DMS153 (cell line): Measurements from ENCODE around the gene MRPS23.
A peak's percentile ranks its signal among the peaks of the same experiment; 100 is the strongest.

Source experiments
- DNase-seq: peaks from one replicate; lab custom pipeline; 2025; lab: John Stamatoyannopoulos, UW

MRPS23 gene

GRCh38 chr17:57879437-57880085, 29.7 kb upstream of the MRPS23 start:
- DNase-seq, result no peak

DNA sequence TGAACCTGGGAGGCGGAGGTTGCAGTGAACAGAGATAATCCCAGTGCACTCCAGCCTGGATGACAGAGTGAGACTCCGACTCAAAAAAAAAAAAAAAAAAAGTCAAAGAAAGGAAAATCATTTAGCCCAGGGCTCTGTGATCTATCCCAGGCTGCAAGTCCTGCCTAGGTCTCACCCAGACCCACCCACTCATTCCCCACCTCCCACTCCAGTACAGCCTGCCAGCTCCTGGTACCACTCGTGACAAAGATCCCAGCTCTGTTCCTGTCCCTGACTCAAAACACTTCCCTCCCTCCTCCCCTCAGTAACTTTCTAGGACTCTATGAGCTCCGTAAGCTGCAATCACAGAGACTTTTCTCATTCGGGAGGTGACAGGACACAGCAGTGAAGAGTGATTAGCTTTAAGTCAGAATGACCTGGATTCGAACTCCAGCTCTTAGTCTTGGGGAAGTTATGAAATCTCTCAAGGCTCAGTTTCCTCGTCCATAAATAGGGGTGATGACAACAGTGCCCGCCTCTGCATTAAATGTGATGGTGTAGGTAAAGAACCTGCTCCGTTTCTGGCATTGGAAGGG, 28.0 kb upstream of the MRPS23 start:
- no peak for DNase-seq

DNA sequence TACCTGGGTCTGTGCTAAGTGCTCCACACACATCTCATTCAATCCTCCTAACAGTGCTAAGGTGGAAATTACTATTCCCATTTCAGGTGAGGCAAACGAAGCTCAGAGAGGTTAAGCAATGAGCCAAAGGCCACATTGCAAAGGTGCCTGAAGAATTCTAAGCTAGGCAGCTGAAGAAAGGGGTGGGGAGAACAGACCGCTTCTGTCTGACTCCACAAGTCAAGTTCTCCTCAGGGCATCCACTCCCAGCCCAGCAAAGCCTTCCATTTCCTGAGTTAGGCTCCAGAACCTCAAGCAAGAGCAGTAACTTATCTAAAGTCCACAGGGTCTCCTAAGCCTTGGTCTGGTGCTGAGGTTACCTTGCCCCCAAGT, 27.0 kb upstream of the MRPS23 start:
- DNase-seq, result no peak

DNA sequence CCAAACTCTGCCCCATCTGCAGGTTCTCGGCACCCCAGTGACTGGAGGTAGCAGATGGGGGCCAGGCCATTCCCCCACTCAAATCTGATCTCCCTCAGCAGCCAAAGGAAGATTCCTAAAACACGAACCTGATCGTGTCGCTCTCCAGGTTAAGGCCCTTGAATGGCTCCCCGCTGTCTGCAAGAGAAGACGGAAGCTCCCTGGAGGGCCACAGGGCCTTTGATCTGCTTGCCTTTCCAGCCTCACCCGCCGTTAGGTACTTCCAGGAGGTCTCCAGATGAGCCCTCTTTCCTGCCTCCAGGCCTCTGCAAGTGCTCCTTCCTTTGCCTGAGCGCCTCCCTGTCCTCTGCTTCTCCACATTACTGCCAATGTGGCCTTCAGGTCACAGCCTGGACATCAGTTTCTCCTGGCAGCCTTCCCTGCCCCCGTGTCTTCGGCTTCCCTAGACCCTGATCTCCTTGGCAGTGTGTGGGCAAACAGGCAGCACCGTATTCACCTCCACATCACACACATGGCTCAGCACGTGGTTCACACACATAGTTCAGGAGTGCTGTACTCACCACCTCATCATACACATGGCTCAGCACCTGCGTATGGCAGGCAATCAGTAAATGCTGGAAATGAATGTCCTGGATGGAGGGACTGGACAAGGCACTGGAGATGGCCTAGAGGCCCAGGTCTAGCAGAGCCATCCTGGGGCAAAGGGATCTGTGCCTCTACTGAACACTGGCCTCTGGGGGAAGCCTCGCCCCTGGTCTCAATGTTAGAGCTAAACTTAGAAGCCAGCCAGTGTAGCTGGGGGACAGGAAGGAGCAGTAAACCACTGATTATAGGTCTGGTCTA, 26.4 kb upstream of the MRPS23 start:
- no peak for DNase-seq

GRCh38 chr17:57875290-57876022, 25.6 kb upstream of the MRPS23 start:
- no peak for DNase-seq

DNA sequence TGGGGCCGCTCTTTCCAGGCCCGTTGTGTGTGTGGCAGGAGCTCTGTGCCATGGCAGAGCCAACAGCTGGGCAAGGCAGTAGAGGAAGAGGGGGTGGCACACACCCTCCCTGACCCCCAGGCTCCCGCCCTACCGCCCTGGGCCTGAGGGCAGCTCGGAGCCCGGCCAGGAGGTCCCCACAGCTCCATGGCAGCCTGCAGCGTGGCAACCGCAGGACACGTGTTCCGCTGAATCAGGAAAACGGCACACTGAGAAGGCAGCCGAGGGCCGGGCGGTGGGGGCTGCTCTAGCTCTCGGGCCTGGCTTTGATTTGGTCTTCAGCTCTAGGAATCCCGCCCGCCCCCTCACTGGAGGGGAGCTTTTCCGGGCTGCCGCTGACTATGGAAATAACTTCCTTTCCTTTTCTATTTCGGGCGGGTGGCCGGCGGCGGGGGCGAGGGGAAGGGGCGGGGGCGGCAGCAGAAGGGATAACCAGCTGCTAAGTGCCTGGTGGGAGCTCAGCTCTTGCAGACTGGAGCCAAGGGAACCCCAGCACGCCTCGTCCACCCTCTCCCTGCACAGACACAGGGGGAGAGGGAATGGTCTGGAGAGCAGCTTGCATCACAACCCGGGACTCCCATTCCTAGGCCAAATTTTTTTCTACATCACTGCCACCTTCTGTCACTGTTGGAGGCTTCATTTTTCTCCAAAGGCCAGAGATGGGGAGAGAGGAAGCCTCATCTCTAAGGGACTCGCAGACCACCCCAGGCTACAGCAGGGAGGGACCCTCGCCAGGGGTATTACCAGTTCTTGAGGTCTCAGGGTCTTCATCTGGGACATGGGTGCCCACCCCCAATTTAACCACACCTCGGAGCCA, 24.8 kb upstream of the MRPS23 start:
- DNase-seq, result no peak

DNA sequence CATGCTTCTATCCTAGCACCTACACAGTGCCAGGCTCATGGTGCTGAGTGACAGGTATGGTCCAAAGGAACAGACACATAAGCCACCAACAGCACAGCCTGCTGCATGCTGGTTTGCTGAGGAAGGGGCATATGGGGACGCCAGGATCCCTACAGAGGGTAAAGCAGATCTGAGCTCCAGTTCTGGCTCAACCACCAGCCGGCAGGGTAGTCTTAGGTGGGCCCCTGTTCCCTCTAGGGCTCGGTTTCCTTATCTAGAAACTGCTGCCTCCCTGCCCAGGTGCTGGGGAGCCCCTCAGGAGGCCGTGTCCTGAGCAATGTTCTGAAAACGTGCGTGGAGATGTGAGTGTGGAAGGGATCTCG, 24.2 kb upstream of the MRPS23 start:
- DNase-seq, result no peak

GRCh38 chr17:57873261-57874057, 23.6 kb upstream of the MRPS23 start:
- no peak for DNase-seq

- no peak for DNase-seq
These were observed 22.7 kb upstream of the MRPS23 start for GRCh38 chr17:57872536-57872935.

GRCh38 chr17:57871863-57872262, 22.0 kb upstream of the MRPS23 start:
- DNase-seq, result no peak

DNA sequence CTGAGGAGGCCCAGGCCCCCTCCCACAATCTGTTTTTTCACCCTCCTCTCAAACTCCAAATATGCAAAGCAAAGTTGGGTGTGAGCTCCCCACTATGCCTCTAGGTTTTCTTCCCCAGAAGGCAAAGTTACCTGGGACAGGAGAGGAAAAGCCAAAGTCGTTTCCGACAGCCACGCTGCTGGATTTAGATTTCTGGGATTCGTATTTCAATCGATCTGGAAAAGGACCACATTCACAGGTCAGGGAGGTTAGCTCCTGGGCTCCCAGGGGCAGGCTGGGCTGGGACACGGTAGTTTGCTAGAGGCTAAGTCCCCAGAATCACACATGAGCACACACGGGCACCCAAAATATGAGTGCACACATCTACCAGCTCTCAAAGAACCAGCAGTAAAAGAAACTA, 21.3 kb upstream of the MRPS23 start:
- no peak for DNase-seq

DNA sequence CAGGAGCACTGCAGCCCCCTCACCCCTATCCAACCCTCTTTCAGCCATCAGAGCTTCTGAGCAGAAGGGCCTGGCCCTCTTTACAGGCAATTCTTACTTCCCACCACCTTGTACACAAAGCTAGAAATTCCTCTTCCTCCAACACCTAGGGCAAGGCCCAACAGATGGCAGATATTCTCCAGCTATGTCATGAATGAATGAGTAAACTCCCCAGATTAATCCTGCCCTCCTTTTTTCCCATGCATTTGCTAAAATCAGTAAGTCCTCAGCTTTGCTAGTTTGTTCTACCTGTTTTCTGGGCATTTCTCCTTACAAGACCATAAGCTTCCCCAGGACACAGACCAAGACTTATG, 20.4 kb upstream of the MRPS23 start:
- DNase-seq, result no peak

DNA sequence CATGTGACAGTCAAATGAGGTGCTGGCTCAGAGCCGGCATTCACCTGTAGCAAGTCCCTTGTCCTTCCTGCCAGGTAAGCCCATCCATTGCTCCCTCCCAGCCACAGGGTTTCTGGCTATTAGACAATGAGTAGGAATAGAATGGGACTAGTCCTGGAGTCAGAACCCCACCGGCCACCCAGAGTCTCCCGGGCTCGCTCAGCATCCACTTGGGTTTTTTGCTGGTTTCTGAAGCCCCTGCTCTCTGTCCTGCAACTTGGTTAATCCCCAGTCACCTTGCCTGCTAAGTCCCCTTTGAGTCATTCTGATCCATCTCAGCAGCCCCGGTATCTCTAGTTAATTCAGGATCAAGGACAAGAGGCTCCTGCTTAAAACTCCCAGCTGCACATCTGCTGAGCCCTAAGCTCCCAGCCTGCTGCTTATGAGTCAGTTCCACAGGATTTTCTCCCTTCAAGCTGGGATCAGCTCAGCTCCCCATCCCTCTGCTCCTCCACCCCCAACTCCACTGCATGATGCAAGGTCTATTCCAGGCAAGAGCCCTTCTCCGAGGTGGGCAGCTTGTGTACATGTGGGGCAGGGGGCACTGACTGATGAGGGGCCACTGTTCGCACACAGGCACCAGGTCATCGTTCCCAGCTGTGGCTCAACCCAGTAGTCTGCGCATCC, 19.9 kb upstream of the MRPS23 start:
- no peak for DNase-seq

DNA sequence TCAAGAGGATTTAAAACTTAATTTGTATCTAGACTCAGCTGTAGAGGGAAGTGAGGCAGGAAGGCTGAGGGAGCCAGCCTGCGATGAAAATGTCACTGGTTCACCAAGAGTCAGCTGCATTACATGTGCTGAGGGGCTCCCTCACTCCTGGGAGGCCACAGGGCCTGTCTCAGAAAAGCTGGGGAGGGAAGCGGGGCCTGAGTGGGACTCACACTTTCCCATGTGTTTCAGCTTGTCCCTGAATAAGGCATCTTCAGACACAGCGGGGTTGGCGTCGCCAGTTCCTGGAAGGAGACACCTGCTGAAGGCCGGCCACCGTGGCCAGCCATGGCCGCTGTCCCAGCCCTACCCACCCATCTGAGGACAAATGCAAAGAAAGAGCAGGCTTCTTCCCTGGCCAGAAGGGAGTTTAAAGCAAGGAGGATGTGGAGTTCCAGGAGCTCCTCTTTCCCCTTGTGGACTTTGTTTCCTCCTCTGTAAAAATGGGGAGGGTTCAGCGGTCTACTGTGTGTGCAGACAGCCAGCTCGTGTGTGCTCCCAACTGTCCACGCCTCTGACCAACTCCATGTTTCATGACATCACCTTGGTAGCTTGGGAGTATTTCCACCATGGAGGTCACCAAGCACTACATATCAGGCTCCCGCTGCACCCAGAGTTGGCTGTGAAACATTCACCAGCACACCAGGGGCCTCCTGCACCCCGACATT, 19.2 kb upstream of the MRPS23 start:
- DNase-seq, result no peak

DNA sequence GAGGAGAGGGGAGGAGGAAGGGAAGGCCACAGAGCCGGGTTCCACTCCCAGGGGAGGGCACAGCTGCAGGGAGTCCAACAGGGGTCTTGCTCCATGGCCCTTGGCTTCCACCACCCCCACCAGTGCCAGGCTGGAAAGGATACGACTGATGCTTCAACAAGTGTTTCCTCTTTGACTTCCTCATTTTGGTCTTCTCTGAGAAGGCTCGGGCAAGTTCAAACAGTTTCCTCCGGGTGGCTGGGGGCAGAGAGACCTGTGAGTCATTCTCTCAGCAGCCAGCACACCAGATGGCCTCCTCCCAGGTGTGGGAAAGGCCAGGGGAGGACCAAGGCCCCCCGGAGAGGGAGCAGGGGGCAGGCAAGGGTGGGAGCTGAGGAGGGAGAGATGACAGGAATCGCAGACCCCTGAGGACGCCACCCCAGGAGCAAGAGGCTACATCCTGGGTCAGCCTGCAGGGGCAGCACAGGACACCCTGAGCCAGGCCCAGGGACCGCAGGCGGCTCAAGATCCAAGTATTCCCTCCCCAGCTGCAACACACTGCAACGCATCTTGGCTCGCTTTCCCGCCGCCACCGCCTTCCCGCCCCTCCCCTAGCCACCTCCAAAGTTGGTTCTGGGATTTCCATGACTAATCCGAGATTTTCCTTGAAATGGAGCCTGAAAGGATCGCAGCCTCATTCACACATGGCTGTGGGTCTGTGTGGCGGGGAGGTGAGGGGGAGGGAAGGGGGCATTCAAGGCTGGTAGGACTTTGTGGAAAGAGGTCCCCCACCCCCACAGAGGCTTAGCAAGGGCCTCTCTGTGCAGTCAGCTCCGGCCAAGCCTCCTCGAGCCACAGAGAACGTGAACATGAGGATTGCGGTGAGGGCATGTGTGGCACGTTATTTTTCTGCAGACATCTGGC, 18.4 kb upstream of the MRPS23 start:
- peak; percentile 41 for DNase-seq

DNA sequence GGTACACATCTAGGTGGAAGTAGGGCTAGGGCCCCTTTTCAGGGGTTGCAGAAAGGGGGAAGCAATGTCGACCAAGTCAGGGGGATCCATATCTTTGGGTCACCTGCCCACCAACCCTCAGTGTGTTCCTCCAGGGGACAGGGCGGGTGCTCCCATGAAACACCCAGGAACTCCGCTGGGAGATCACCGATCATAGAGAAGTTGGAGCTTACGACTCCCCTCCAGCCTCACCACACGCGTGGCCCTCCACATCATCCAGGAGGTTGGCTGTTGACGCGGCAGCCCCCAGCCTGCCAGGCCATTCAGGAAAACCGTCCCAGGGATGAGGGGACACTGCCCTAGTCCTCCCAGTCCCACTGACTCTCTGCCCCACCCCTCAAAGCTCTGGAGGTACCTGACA, 17.3 kb upstream of the MRPS23 start:
- DNase-seq, result no peak

- DNase-seq, result no peak
These were observed 16.9 kb upstream of the MRPS23 start for GRCh38 chr17:57866723-57867122.

GRCh38 chr17:57866319-57866718, 16.5 kb upstream of the MRPS23 start:
- no peak for DNase-seq

DNA sequence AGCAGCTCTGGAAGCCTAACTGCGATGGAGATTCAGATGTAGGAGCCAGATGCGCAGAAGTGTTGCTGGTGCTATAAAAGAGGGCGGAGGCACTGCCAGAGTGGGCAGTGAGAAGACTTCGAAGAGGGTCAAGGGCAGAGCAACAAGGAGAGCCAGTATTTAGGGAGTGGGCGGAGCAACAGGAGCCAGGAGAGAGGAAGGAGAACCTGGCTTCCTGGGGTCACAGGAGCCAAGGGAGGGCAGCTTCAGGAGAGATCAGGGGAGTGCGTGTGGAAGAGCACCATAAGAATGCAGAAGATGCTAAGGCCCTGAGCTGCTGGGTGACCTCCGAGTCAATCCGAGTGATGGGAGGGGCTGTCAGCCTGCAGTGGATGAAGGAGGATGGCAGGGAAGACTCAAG, 14.4 kb upstream of the MRPS23 start:
- no peak for DNase-seq
